PC-9 (cell line): ENCODE results near the gene PLEKHA6.

ENCODE experiments used
- CTCF ChIP-seq: fragments of 200-600 bp; sonication (generic); conservative IDR thresholded peaks from 2 replicates; pipeline ENCODE4 v1.6.1; 2017; ENCODE audit warnings: mixed run types, antibody characterized with exemption, mild to moderate bottlenecking, moderate library complexity
- EZH2 ChIP-seq: fragments of 200-600 bp; sonication (generic); IDR thresholded peaks from 2 replicates; pipeline ENCODE4 v1.8.0; 2017; ENCODE audit warnings: antibody characterized with exemption, low read depth

- TF ChIP-seq CTCF, result no peak
- TF ChIP-seq EZH2, result no peak
Observed at GRCh38 chr1:204191456-204191855, 168.3 kb downstream of the PLEKHA6 start.
